Endothelial cell of umbilical vein (primary cell): ENCODE results near the gene EDEM3.

Experiments
- CTCF ChIP-seq, 2 donors: IDR thresholded peaks; 1 replicate in 1 of 2; 2 replicates in 1 of 2; pipeline ENCODE4 v1.5.1; 2011; ENCODE audit warnings: low read length in 2 of 2, mild to moderate bottlenecking in 2 of 2, moderate library complexity in 2 of 2, control low read depth in 1 of 2, inconsistent platforms in 1 of 2, low read depth in 1 of 2; ENCODE audit not compliant: insufficient read depth in 1 of 2; ENCODE audit errors: extremely low read depth in 1 of 2
- EZH2 ChIP-seq: IDR thresholded peaks from 2 replicates; pipeline ENCODE4 v1.6.1; 2012; ENCODE audit warnings: borderline replicate concordance, low read depth, mild to moderate bottlenecking, moderate library complexity, low read length, inconsistent platforms; ENCODE audit not compliant: severe bottlenecking
- FOS ChIP-seq: IDR thresholded peaks from 2 replicates; pipeline ENCODE4 v1.6.1; 2011; ENCODE audit warnings: mild to moderate bottlenecking, low read length, moderate library complexity, borderline replicate concordance; ENCODE audit not compliant: insufficient read depth
- MAX ChIP-seq: IDR thresholded peaks from 2 replicates; pipeline ENCODE4 v1.6.1; 2011; ENCODE audit not compliant: insufficient read depth, insufficient read length
- POLR2A ChIP-seq: IDR thresholded peaks from 2 replicates; pipeline ENCODE4 v1.6.1; 2012; ENCODE audit warnings: low read depth, mild to moderate bottlenecking, control low read depth, low read length
- POLR2AphosphoS5 ChIP-seq: IDR thresholded peaks from 2 replicates; pipeline ENCODE4 v1.6.1; 2012; ENCODE audit warnings: low read depth, mild to moderate bottlenecking, control low read depth, low read length, moderate library complexity; ENCODE audit not compliant: insufficient read depth

- TF ChIP-seq EZH2 (no peak), MAX (no peak), POLR2AphosphoS5 (no peak), POLR2A (no peak), CTCF (IDR thresholded peaks at IDR 0.05; ENCODE audit: extremely low read depth in 1 of 2, insufficient read depth in 1 of 2, low read depth in 1 of 2, low read length in 2 of 2) (no peak), FOS (no peak)
These were observed 99.5 kb downstream of the EDEM3 start for GRCh38 chr1:184655185-184655584.
